OCI-LY7 (cell line): Measurements from ENCODE around the gene GIMAP8. TPM values are rescaled to one million over a fixed set of nuclear protein-coding genes. Genes with fewer than 3 reads are reported as not detected.

Source experiments
- Bru-seq: library from RNA; stranded (reverse); fragments of 400-500 nt; gene quantifications from one replicate; lab custom pipeline; 2021; lab: Mats Ljungman, UMichigan
- BruChase-seq, 2 experiments: library from RNA; stranded (reverse); fragments of 400-500 nt; gene quantifications; one replicate each; lab custom pipeline; 2021; lab: Mats Ljungman, UMichigan
- BruUV-seq: library from RNA; stranded (reverse); fragments of 400-500 nt; replicated peaks from 2 replicates; lab custom pipeline; 2021; lab: Mats Ljungman, UMichigan
- CTCF ChIA-PET: fragments of 300-600 bp; sonication (Branson Sonifier 250); formaldehyde crosslinking; loops from one replicate; lab custom pipeline; 2022; ENCODE audit warnings: antibody characterized with exemption; ENCODE audit not compliant: unreplicated experiment; lab: Charles Lee
- POLR2A ChIA-PET: fragments of 300-600 bp; sonication (Branson Sonifier 250); formaldehyde crosslinking; loops from one replicate; lab custom pipeline; 2022; ENCODE audit warnings: antibody characterized with exemption; lab: Charles Lee
- DNase-seq: peaks from one replicate; pipeline ENCODE4 v3.0.0-alpha.2; 2015; ENCODE audit warnings: low spot score
- H2AFZ ChIP-seq: fragments of 200-600 bp; sonication (generic), shearing (Covaris generic); 2 replicates; pipeline ENCODE4 v1.6.1; 2014; ENCODE audit warnings: mild to moderate bottlenecking, antibody characterized with exemption, low read length, moderate library complexity
- H3K27ac ChIP-seq: fragments of 200-600 bp; sonication (generic); 2 replicates; pipeline ENCODE4 v1.5.1; 2014; ENCODE audit warnings: mixed run types, low read depth, mild to moderate bottlenecking, moderate library complexity, low read length, inconsistent platforms; ENCODE audit not compliant: poor library complexity, severe bottlenecking
- H3K36me3 ChIP-seq: fragments of 200-600 bp; sonication (generic); 2 replicates; pipeline ENCODE4 v1.6.1; 2014; ENCODE audit warnings: mild to moderate bottlenecking, antibody characterized with exemption, low read length, moderate library complexity, mixed read lengths; ENCODE audit not compliant: insufficient read depth
- H3K4me1 ChIP-seq: fragments of 200-600 bp; sonication (generic); 2 replicates; pipeline ENCODE4 v1.5.1; 2014; ENCODE audit warnings: mild to moderate bottlenecking, low read length; ENCODE audit not compliant: insufficient read depth, poor library complexity, severe bottlenecking
- H3K4me2 ChIP-seq: fragments of 200-600 bp; sonication (generic); 2 replicates; pipeline ENCODE4 v1.6.1; 2014; ENCODE audit warnings: mild to moderate bottlenecking, low read length
- H3K4me3 ChIP-seq: fragments of 200-600 bp; sonication (generic); 2 replicates; pipeline ENCODE4 v1.5.1; 2014; ENCODE audit warnings: mild to moderate bottlenecking, low read depth, low read length; ENCODE audit not compliant: poor library complexity, severe bottlenecking
- H3K79me2 ChIP-seq: fragments of 200-600 bp; sonication (generic); 2 replicates; pipeline ENCODE4 v1.6.1; 2016; ENCODE audit warnings: low read depth, mild to moderate bottlenecking, low read length, moderate library complexity, mixed read lengths; ENCODE audit not compliant: insufficient read depth
- H3K9me2 ChIP-seq: fragments of 200-600 bp; sonication (generic); 2 replicates; pipeline ENCODE4 v1.6.1; 2016; ENCODE audit warnings: mild to moderate bottlenecking, low read length, mixed read lengths; ENCODE audit not compliant: insufficient read depth
- H3K9me3 ChIP-seq: fragments of 200-600 bp; sonication (generic); 2 replicates; pipeline ENCODE4 v1.6.1; 2014; ENCODE audit warnings: mild to moderate bottlenecking, mixed run types, low read length, mixed read lengths
- H4K20me1 ChIP-seq: fragments of 200-600 bp; sonication (generic); 2 replicates; pipeline ENCODE4 v1.6.1; 2014; ENCODE audit warnings: mild to moderate bottlenecking, antibody characterized with exemption, low read length, moderate library complexity, mixed read lengths; ENCODE audit not compliant: insufficient read depth
- EZH2phosphoT487 ChIP-seq: fragments of 200-600 bp; sonication (generic); IDR thresholded peaks from 2 replicates; pipeline ENCODE4 v1.6.1; 2018; ENCODE audit warnings: low read depth, borderline replicate concordance, mild to moderate bottlenecking, mixed run types, antibody characterized with exemption, low read length, moderate library complexity, mixed read lengths
- intact Hi-C: fragments of 100-400 bp; cut with micrococcal nuclease; formaldehyde crosslinking; loops from one replicate; pipeline ENCODE4 v1.10.0; 2022; ENCODE audit not compliant: unreplicated experiment
- long read RNA-seq: library from polyadenylated mRNA; stranded (forward); transcript quantifications from one replicate; pipeline ENCODE4 v2.0.0, GENCODE V29; 2022
- total RNA-seq, 2 experiments: library from RNA; depleted of rRNA in 1 of 2; stranded (reverse); fragments of >200 nt in 1 of 2; shearing (Covaris generic) in 1 of 2; gene quantifications; 2 replicates each; pipeline ENCODE4 v1.2.3, GENCODE V29; 2014 to 2022
- TF ChIP-seq, protein P1 (sequence below): fragments of 200-600 bp; sonication (generic); conservative IDR thresholded peaks from 2 replicates; pipeline ENCODE4 v1.5.1; 2014; ENCODE audit warnings: mild to moderate bottlenecking, antibody characterized with exemption, low read length, moderate library complexity, mixed read lengths

The GIMAP8 gene
- total RNA-seq (2014; rRNA removed; shearing (Covaris generic)) = not detected in 2 replicates
- not detected in 2 replicates for total RNA-seq (2022)
- Bru-seq, nascent RNA = percentile 5 among the genes with signal in this experiment
- BruChase-seq, experiment 1, labeled RNA remaining after a 6-hour chase = not detected
- BruChase-seq, experiment 2, labeled RNA remaining after a 2-hour chase = not detected
- long read RNA-seq = 0 reads

DNA sequence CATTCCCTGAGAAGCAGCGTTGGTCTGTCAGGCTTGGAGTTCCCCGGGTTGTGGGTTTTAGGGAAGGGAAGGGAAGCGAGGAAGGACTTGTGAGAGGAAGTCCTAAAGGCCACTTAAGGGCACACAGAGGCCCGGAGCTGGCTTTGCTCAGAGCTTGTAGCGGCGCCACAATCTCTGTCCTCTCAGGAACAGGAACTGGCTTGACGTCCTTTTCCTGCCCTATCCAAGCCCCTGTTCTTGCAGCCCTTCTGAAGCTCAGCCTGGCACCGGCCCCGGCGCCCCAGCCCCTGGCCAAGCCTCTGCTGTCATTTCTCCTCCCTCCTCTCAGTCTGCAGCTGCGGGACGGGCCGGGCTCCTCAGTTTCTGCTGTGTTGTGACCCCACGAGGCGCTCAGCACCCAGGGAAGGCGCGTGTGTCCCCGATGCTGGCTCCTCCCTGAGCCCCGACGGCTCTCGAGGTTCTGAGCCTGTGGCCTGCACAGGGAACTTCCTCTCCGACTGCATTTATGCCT, at the start of gene GIMAP8:
TSS of gene GIMAP8 (plus strand) at position 140 of the 511 bp plus-strand sequence. CDS start 16,069 bp downstream, outside the sequence.
- H3K27ac ChIP-seq = no peak within 1 kb of the TSS
- POLR2A ChIA-PET = no interaction called here
- CTCF ChIA-PET = no interaction called here
- no peaks in the 10 kb centered on the region for H3K9me2 ChIP-seq
- no peak within 1 kb of the TSS for H3K4me2 ChIP-seq
- BruUV-seq = no TSS peak
- no peaks in the 10 kb centered on the region for H3K36me3 ChIP-seq
- no peak within 1 kb of the TSS for H3K4me3 ChIP-seq
- H3K9me3 ChIP-seq = no peaks in the 10 kb centered on the region
- H4K20me1 ChIP-seq = no peaks in the 10 kb centered on the region
- no peak for DNase-seq
- H3K4me1 ChIP-seq = no peaks in the 10 kb centered on the region
- intact Hi-C loops = no loop called here
- H3K79me2 ChIP-seq = no peaks in the 10 kb centered on the region
- no peak within 1 kb of the TSS for H2AFZ ChIP-seq
- TF ChIP-seq, protein P1, sequence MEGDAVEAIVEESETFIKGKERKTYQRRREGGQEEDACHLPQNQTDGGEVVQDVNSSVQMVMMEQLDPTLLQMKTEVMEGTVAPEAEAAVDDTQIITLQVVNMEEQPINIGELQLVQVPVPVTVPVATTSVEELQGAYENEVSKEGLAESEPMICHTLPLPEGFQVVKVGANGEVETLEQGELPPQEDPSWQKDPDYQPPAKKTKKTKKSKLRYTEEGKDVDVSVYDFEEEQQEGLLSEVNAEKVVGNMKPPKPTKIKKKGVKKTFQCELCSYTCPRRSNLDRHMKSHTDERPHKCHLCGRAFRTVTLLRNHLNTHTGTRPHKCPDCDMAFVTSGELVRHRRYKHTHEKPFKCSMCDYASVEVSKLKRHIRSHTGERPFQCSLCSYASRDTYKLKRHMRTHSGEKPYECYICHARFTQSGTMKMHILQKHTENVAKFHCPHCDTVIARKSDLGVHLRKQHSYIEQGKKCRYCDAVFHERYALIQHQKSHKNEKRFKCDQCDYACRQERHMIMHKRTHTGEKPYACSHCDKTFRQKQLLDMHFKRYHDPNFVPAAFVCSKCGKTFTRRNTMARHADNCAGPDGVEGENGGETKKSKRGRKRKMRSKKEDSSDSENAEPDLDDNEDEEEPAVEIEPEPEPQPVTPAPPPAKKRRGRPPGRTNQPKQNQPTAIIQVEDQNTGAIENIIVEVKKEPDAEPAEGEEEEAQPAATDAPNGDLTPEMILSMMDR = no peak
- no peak for TF ChIP-seq EZH2phosphoT487

DNA sequence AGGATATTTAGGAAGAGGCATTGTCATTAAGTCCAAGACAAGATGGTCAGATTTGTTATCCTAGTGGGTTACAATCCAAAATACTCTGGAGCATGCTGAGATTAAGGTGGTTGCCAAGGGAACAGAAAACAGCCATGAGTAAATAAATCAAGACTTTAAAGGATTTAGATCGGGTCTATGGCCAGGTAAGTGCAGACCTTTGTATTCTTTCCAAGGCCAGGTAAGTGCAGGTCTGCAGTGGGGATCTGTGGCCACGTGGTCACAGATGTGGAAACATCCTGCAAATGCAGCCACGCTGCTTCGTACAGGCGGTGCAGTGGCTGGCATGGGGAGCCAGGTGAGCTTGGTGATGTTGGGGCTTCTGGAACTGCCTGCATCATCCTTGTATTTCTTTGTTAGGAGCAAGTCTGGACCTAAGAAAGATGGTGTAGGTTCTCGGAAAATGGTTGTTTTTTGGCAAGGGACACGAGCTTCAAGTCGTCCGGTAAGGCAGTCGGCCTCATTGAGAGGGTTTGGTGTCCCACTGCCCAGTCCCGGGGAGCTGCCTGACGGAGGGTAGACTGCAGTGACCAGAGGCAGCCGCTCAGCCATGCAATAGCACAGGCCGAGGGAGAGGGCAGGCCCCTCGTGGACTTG, 49.5 kb upstream of the GIMAP8 start:
- H3K4me3 ChIP-seq = no peak overlapping the region
- no peaks in the 10 kb centered on the region; the same call in 1 of the 2 replicates for H3K79me2 ChIP-seq
- intact Hi-C loops = no loop called here
- H3K27ac ChIP-seq = no peak overlapping the region
- BruUV-seq = no TSS peak
- H3K9me2 ChIP-seq = no peaks in the 10 kb centered on the region
- no peaks in the 10 kb centered on the region for H3K36me3 ChIP-seq
- ChIA-PET POLR2A (interaction anchor here (1.7 kb wide), 1 partner anchor 15 kb away, joined by 4 read pairs; no protein-coding TSS in a partner anchor), CTCF (no interaction called here)
- H3K4me1 ChIP-seq = peaks cover 14% of the 10 kb centered on the region
- H3K4me2 ChIP-seq = no peak overlapping the region
- DNase-seq = no peak
- no peaks in the 10 kb centered on the region for H4K20me1 ChIP-seq
- TF ChIP-seq, protein P1 = no peak
- no peak for TF ChIP-seq EZH2phosphoT487
- H2AFZ ChIP-seq = no peak overlapping the region
- H3K9me3 ChIP-seq = no peaks in the 10 kb centered on the region
